GM18519 (cell line): ENCODE data around the gene ANXA9.

Experiments used
- ATAC-seq: cut with Tn5 transposase; IDR thresholded peaks from one replicate; pipeline ENCODE4 v1.9.1; 2021; ENCODE audit warnings: mild to moderate bottlenecking, moderate library complexity; ENCODE audit not compliant: unreplicated experiment, low FRiP score

The ANXA9 gene

DNA sequence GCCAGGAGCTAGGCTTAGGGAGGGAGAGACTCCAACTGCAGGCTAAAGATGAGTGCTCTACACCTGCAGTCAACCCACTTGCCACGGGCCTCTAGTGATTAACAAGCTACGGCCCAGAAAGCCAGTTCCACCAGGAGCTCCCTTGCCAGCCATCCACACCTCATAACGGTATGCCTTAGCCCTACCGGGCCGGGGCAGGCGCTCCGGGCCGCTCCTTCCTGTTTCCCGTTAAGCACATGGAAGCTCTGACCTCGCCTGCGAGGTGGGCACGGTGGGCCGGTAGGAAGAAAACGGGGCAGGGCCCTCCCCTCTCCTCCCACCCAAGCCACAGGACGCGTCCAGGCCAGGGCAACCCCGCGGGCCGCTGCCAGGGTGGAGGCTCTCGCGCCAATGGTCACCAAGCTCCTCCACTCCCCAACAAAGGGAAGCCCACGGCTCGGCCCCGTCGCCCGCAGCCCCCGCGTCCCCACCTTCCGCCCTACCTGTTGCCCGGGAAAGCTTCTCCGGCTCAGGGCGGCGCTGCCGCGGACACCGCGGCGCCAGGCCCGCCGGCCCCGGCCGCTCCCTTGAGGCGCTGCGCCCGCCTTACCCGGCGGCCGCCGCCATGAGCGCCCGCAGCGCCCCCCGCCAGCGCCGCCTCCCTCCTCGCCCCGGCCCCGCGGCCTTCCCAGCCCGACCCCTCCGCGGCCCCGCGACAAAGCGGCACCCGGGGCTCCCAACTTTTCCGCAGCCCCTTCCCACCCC, 8.1 kb upstream of the ANXA9 start:
- no peak for ATAC-seq

GRCh38 chr1:150974580-150975478, 7.3 kb upstream of the ANXA9 start, which contains the start of gene CERS2:
Gene CERS2 (minus strand): TSS chr1:150974835. CDS start chr1:150969090, 5,745 bp downstream.
- no peak for ATAC-seq

DNA sequence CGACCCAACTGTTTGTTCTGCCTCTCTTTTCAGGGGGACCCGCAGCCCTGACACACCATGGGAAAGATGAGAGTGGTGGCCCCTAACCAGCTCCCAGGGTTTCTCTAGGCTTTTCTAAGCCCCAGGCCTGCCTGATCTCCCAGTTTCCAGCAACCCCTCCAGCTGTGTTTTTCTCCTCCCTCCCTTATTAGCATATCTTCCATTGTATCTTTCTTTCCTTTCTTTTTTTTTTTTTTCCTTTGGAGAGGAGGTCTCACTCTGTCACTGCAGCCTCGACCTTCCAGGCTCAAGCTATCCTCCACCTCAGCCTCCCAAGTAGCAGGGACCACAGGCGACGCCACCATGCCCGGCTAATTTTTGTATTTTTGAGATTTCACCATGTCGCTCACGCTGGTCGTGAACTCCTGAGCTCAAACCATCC, 5.7 kb upstream of the ANXA9 start:
- no peak for ATAC-seq

DNA sequence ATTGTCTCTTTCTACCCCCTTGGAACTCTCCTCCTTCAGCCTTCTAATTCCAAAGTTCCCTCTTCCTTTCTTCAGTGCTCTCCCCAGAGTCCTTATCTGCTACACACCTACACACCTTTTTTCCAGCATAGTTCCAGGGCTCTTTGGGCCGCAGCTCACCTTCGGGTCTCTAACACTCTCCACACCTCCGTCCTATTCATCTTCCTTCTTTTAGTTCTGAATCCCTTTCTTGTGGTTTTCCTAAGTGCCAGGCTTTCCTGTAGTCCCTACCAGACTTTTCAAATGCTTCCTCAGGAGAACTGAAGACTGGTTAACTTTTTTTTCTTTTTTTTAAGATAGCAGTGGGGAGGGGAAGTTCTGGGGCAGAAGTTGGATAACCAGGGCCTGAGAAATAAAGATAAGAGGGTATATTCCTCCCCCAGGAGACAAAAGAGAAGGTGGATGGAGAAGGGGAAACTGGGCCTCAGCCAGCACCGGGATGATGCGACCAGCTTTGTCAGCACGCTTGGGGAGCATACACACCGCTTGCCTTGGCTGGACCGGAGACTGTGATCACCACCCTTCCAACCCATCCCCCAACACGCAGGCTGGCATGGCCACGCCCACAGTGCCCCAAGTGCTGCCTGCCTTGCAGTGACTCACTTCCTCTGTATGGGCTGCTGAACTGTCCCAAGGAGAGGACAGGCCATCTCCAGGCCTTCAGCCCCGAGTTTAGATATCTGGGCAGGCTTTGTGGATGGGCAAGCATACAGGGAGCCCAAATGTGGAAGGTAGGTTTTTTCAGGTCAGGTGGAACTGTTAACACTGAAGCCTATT, 5.0 kb upstream of the ANXA9 start:
- ATAC-seq: no peak

DNA sequence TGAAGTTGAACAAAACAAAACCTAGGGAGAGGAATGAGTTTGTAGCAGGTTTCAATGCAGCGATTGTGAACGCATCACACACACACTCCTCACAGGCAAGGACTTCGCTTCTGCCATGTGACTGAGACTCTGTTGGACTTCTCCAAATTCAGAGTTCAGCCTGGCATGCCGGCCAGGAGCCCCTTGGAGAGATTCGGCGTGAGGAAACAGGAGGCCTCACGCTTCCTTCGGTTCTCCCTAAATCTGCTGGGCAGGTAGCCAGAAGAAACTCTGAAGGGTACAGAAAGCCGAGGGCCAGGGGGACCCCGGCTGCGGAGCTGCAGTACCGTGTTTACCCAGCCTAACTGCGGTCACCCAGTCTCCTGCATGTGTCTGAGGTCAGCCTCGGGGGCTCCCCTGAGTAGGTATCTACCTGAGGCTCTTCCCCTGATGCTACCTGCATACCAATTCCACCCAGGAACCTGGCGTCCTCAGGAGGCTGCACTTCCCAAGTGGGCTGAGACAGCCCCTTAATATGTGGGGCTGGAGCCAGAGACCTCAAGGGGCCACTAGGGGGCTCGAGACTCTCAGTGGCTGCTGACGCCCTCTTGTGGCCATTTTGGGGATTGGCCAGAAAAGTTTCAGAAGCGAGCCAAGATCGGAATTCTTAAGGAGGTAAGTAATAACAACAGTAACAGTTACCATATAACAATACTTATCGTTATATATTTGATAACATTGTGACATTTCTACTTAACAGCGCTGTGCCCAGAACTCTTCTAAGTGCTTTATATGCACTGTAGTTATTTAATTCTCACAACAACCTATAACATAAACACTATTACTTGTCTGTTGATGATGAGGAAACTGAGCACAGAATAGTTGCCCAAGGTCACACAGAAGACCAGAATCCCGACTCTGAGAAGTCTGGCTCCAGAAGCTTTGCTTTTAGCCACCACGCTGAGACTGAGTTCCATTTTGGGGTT, 2.7 kb upstream of the ANXA9 start:
- ATAC-seq: no peak

DNA sequence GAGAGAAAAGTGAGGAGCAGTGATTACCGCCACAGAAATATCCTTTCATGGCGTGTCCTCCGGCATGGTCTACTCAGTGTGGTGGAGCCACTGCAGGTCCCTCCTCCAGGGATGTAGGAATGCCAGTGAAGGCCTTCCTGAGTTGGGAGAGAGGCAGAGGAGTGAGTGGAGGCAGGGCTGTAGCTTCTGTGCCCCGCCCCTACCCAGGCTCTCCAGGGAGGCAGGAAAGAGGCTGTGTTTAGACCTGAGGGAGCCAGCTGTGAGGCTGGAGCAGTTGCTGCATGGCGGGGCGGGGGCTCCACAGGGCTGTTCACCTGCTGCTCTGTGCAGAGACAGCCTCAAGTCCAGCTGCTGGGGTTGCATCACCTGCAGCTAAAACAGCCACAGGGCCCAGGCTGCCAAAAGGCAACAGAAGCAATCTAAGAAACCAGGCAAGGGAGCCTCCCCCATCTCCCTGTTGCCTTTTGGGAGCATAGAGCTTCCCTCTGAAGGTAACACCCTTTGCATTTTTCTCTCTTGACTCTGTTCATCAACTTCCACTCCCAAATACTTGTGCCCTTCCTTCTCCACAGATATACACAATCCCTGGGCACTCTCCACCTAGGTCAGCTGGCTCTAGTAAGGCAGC, 801 bp upstream of the ANXA9 start:
- no peak for ATAC-seq

DNA sequence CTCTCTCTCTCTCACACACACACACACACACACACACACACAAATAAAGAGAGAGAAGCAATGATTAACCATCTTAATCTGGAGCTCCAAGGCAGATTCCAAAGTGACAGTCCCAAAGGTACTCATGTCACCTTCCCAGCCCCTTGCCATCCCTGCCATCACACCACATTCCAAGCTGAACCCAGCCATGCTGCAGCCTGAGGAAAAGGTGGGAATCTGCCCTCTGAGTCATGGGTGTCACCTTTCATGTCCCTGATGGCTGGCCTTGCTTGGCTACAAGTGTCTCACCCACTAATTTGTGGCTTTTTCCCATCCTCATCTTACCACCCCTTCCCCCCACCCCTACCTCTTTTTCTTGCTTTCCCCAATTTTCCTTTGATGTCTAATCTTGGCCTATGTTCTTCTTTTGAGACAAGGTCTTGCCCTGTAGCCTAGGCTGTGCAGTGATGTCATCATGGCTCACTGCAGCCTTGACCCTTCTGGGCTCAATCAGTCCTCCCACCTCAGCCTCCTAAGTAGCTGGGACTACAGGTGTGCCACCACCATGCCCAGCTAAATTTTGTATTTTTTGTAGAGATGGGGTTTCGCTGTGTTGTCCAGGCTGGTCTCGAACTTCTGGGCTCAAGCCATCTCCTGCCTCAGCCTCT, 3.2 kb downstream of the ANXA9 start:
- no peak for ATAC-seq

DNA sequence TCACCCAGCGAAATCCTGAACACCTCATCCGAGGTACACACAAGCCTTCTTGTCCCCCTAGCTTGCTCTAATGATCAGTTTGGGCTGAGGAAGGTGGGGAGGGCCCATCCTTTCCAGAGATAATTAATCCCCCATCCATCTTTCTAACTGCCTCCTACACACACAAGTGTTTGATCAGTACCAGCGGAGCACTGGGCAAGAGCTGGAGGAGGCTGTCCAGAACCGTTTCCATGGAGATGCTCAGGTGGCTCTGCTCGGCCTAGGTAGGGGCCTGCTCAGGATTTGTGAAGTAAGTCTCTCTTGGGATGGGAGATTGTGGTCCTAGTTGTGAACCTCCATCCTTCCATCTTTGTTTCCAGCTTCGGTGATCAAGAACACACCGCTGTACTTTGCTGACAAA, 5.8 kb downstream of the ANXA9 start:
- ATAC-seq: no peak

GRCh38 chr1:150992626-150993025, 10.5 kb downstream of the ANXA9 start:
- no peak for ATAC-seq

- no peak for ATAC-seq
Observed at GRCh38 chr1:150994248-150994647, 12.2 kb downstream of the ANXA9 start.

DNA sequence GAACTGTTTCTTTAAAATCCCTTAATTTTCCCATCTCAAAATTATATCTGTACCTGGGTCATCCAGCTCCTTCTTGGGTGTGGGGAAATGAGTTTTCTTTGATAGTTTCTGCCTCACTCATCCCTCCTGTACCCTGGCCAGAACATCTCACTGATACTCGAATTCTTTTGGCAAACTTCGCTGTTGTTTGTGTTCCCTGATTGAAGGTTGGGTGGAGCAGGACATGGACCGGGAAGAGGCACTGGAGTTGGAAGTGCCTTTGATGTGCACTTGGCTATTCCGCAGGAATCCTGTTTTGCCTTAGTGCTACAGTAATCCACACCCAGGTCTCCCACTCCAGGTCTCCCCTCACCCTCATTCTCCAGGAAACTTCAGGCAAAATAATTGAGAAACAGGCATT, 13.4 kb downstream of the ANXA9 start:
- no peak for ATAC-seq

- no peak for ATAC-seq
Observed at GRCh38 chr1:150995896-150996295, 13.8 kb downstream of the ANXA9 start.

- ATAC-seq: no peak
Observed at GRCh38 chr1:150997126-150997872, 15.2 kb downstream of the ANXA9 start.

DNA sequence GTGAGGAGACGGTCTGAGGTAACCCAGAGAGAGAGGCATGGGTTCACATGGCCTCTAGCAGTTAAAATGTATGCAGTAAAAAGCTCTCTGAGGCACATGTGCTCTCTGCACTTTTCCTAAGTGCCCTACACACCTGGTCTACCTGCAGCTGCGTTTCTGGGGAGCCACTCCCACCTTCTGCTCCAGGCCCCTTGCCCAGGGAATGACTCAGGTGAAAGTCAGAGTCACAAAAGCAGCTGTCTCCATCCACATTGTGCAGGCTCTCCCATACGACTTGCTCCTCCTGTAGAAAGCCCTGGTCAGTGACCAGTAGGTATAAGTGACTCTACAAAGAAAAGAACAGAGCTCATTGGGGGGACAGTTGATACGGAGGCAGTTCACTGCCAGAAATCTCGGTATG, 15.9 kb downstream of the ANXA9 start:
- no peak for ATAC-seq

- no peak for ATAC-seq
Observed at GRCh38 chr1:150999051-150999674, 17.1 kb downstream of the ANXA9 start.

DNA sequence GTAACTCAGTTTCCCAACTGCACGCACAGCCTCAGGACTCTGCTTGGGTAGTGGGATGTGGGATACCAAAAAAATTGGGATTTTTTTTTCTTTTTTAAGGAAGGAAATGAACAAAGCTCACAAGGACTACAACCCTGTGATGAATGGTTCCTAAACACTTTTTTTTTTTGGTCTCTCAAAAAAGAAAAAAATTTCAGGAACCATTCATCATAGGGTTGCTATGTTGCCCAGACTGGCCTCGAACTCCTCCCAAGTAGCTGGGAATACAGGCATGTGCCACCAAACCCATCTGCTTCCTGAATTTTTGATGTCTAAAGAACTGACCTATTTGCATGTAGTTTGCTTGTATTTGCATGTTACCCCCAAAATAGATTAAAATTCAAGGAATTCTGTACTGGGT, 17.8 kb downstream of the ANXA9 start:
- no peak for ATAC-seq

GRCh38 chr1:151000408-151000807, 18.3 kb downstream of the ANXA9 start:
- no peak for ATAC-seq

GRCh38 chr1:151001602-151002001, 19.5 kb downstream of the ANXA9 start:
- no peak for ATAC-seq
